Putamen (tissue), 1 donor: ENCODE measurements around the gene CCDC186.
"Not testable (repeated sequence)": the region's sequence is repeated elsewhere in the genome, so short reads cannot be mapped to it uniquely, and the experiment has no call there.

Experiments used
- DNase-seq: peaks from one replicate; pipeline ENCODE4 v3.0.0-alpha.2; 2016; ENCODE audit warnings: low spot score

Gene CCDC186

GRCh38 chr10:114173603-114173920, 441 bp downstream of the CCDC186 start:
- DNase-seq: no peak

DNA sequence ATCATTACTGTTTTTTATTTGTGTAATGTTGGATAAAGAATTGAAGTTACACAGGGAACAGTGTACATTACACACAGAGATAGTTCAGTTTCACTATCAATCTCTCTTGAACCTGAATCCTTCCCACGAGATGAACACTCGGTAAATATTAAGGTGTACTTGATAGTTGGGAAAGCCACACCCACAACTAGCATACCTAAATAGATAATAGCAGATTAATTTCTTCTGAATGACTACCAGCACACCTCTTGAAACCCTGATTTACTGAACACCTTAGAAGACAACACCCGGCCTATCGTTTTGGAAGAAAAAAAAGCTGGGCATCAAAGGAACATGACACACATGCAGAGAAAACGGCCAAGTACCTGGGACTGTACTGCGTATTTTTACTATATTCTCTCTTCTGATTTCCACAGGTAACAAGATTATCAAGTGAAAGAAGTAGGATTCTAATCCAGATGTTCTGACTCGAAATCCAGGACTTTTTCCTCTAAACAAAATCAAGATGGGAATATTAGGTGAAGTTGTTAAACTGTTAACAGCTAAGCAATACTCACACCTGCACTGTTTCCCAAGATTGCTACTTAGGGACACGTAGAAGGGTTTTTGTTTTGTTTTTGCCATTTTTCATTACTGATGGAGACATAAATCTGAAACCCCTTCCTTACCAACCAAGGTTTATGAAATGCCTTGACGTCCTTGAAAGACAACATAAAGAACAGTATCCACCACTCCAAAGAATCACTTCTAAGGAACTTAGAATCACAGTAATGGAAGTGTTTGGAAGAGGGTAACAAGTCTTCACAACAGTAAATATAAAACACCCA, 1.0 kb downstream of the CCDC186 start:
- DNase-seq: peak; percentile 7

- no peak for DNase-seq
Observed at GRCh38 chr10:114172216-114172615, 1.8 kb downstream of the CCDC186 start.

DNA sequence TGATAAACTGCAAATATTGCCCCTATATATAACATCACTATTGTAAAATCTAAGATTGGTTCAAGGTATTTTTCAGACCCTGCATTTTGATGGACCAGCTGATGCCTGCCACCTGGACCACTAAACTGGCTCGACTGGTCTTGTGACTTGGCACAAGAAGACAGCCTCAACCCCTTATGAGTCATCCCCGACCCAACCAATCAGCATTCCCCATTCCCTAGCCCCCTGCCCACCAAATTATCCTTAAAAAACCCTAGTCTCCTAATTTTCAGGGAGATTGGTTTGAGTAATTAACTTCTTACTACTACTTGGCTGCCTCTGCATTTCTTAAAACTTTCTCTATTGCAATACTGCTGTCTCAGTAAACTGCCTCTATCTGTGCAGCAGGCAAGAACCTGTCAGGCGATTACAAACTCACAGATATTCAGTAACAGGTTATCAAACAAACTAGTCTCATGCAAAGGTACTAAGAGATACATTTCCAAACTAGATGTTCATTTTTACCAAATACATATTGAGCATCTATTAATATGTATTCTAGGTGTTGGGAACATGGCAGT, 5.5 kb downstream of the CCDC186 start:
- no peak for DNase-seq

DNA sequence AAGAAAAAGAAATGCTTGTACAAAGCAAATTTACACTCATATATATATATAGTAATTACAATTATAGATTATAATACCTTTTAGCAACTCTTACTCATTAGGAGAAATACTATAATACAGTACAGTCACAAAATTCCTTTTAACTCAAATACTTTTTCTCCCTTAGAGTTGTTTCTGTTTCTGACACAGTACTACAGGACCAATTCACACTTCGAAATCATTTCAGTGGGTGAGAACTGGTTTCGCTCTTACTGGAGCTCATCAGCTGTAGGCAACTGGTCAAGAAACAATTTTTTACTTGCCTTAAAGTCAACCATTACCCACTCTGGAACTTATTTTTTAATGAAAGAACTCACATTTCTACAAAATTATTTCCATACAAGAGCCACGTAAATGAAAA, 6.0 kb downstream of the CCDC186 start:
- no peak for DNase-seq

DNA sequence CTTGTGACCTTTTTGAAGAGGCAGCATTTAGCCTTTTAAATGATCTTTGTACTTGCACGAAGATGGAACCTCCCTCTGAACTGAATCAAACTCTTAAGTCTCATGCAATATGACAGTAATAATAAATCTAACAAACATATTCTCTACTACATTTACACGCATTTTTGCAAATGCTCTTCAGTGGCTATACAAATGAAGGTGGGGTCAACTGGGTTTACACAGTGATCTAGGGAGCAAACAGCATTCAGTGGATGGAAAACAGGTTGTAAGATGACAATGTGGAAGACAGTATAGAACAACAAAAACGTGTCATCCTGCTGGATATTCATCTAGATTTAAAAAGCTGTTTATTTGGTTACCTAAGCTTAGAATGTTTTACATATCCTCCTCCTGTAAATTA, 7.5 kb downstream of the CCDC186 start:
- DNase-seq: no peak

GRCh38 chr10:114166043-114166442, 8.0 kb downstream of the CCDC186 start:
- no peak for DNase-seq

- DNase-seq: no peak
Observed at GRCh38 chr10:114163062-114163461, 10.9 kb downstream of the CCDC186 start.

DNA sequence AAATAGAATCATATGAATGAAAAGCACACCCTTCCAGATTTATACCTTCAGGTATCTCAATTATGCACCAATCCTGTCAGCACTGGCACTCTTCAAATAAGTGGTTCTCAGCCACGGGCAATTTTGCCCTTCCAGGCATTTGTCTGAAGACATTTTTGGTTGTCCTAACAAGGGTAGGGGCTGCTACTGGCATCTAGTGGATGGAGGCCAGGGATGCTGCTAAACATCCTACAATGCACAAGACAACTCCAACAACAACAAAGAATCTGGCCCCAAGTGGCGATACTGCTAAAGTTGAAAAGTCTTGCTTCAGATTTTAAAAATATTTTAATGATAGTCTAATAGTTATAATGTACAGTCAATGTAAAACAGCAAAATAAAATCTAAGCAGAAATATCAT, 16.1 kb downstream of the CCDC186 start:
- no peak for DNase-seq

- DNase-seq: no peak
Observed at GRCh38 chr10:114151892-114152291, 22.1 kb downstream of the CCDC186 start.

DNA sequence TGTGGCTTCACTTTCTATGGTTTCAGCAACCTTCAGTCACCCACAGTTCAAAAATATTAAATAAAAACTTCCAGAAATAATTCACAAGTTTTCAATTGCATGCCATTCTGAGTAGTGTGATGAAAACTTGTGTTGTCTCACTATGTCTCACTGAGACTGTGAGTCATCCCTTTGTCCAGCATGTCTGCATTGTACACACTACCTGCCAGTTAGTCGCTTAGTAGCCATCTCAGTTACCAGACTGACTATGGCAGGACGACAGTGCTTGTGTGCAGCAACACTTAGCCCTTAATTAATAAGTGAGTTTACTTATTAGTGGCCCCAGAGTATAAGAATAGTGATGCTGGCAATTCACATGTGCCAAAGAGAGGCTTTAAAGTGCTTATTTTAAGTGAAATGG, 22.5 kb downstream of the CCDC186 start:
- no peak for DNase-seq

- DNase-seq: not testable (repeated sequence)
Observed at GRCh38 chr10:114149476-114149875, 24.5 kb downstream of the CCDC186 start.

DNA sequence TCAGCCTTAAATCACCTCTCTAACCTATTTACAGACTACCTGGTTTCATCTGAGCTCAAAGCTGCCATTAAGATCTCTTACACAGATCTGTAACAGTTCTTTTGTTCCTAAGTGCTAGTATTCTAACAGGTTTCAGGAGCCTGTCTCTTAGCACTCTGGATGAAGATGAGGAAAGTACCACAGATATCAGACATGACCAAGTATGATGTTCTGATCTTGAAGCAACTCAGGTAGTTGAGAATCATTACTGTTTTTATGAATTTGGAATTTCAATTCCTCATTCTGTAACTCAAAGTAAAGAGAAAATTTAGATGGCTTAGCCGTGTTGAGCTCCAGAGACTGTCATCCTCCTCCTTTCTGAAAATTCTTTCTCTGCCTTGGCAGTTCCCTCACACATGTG, 30.8 kb downstream of the CCDC186 start:
- DNase-seq: no peak

DNA sequence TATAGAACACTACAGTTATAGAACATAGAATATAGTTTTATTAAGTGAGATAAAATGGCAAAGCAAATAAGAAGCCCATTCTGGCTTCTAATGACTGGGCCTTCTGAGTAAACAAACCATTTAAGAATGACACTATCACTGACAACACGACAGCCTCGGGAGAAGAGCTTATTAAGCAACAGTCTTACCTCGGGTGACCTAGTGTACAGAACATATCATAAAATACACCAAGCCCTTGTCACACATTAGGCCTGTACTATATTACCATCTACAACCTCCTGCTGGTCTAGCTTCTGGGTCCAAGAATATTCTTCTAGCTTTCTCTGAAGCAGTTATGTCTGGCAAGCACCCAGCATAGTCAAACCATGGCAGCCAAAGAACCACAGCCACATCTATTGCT, 32.0 kb downstream of the CCDC186 start:
- DNase-seq: no peak

DNA sequence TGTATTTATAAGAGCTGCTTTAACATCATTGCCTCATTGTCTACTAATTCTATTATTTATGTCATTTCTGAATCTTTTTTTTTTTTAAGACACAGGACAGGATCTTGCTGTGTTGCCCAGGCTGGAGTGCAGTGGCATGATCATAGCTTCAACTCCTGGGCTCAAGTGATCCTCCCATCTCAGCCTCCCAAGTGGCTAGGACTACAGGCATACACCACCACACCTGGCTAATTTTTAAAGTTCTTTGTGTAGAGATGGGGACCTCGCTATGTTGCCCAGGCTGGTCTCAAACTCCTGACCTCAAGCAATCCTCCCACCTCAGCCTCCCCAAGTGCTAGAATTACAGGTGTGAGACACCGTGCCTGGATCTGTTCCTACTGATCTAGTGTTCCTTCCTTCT, 33.2 kb downstream of the CCDC186 start:
- DNase-seq: not testable (repeated sequence)

- DNase-seq: no peak
Observed at GRCh38 chr10:114140036-114140435, 34.0 kb downstream of the CCDC186 start.

GRCh38 chr10:114138581-114138980, 35.4 kb downstream of the CCDC186 start:
- no peak for DNase-seq

DNA sequence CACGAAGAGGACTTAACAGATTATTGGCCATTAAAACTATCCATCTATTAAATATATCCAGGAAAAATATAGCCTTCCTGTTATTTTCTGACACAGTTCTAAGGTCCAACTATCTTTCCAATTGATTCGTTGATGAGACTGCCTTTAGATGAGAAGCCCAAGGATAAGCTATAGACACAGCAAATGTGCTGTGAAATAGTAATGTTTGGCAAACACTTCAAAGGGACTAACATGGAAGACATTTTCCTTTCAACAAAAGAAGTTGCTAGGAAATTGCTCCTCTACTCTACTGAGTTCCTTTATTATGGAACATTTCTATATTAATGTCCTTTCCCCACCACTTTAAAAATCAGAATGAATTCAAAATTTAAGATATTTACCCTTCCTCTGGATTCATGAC, 38.5 kb downstream of the CCDC186 start:
- no peak for DNase-seq

DNA sequence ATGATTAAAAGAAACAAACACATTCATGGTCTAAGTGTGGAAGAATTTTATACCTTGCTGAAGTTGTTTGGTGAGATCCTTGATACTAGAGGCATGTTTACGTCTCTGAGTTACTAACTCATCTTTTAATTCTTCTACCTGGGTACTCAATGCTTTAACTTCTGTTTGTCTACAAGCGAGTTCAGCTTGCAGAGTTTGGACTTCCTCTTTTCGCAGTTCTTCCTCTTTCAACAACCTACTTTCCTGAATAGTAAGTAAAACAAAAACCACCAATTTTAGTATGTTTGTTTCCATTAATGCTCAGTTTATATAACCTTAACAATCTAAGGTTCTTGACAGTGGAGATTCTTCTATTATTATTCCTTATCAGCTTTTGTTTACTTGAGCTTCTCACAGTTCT, 42.9 kb downstream of the CCDC186 start:
- DNase-seq: no peak

- DNase-seq: no peak
Observed at GRCh38 chr10:114121031-114121430, 53.0 kb downstream of the CCDC186 start.

GRCh38 chr10:114118514-114118913, 55.5 kb downstream of the CCDC186 start:
- no peak for DNase-seq

DNA sequence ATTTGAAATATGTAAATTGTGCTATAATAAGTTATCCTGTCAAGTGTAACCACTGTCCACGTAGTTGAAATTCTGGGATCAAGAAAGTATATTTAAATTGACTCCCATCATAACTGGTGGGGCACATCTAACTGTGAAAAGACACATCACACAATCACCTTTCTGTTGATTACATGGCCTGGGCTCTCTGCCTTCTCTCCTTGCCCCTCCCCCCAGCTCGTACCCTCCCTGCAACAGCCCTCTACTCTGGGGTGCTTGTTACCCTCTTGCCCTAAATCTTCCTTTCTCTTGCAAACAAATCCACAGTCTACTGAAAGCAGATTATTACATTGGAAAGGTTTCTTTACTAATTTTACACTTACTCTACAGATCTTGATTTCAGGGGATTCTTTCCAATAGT, 56.3 kb downstream of the CCDC186 start:
- DNase-seq: no peak

DNA sequence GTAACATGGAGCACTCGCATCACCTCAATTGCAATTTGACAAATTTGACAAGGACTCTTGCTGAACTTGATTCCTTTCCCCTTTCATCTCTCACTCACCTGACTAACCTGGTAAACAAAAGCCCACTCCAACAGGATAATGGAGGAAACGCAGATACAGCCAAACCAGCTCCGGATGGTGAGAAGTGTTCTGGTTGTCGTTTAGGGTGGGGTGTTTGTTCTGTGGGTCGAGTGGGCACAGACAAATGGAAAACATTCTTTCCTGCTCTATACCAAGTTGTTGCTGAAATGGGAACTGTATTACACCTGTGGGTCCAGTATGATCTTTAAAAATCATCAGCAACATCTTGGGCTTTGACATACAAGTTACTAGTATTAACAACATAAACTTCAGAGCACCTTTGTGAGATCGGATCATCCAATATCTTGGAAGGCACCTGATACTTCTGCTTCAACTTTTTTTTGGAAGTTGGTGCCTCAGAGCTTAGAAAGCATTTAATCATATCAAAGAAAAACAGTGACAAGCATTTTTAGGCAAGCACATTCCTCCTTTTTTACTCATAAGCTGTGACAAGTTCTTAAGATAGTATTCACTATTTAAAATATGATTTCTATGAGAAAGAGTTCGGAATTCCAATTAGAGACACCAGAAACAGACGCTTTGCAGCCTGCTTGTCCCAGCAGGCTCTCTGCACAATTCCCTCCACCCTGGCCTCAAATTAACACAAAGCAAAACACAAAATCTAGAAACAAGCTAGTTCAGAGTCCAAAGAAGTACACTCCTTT, 58.1 kb downstream of the CCDC186 start:
- no peak for DNase-seq
